OCI-LY1 (cell line): ENCODE results near the gene AVP.

Source experiments
- H2AFZ ChIP-seq: fragments of 200-600 bp; sonication (generic), shearing (Covaris generic); 2 replicates; pipeline ENCODE4 v1.6.0; 2014; ENCODE audit warnings: antibody characterized with exemption, mild to moderate bottlenecking, low read length
- H3F3A ChIP-seq: fragments of 200-600 bp; sonication (generic), shearing (Covaris generic); 2 replicates; pipeline ENCODE4 v1.6.0; 2014; ENCODE audit warnings: mild to moderate bottlenecking, antibody characterized with exemption, low read length, moderate library complexity; ENCODE audit not compliant: insufficient read depth
- H3K27ac ChIP-seq: fragments of 200-600 bp; sonication (generic); 2 replicates; pipeline ENCODE4 v1.5.1; 2014; ENCODE audit warnings: low read length, mixed run types, mild to moderate bottlenecking, low read depth; ENCODE audit not compliant: poor library complexity, severe bottlenecking
- H3K27me3 ChIP-seq: fragments of 200-600 bp; sonication (generic); 2 replicates; pipeline ENCODE4 v1.6.0; 2014; ENCODE audit warnings: antibody characterized with exemption, mild to moderate bottlenecking, low read length, moderate library complexity; ENCODE audit not compliant: insufficient read depth
- H3K36me3 ChIP-seq: fragments of 200-600 bp; sonication (generic); 2 replicates; pipeline ENCODE4 v1.6.1; 2014; ENCODE audit warnings: mild to moderate bottlenecking, antibody characterized with exemption, low read length, moderate library complexity, mixed read lengths; ENCODE audit not compliant: insufficient read depth
- H3K4me1 ChIP-seq: fragments of 200-600 bp; sonication (generic); 2 replicates; pipeline ENCODE4 v1.5.1; 2014; ENCODE audit warnings: mild to moderate bottlenecking, low read length, moderate library complexity; ENCODE audit not compliant: insufficient read depth, severe bottlenecking
- H3K4me2 ChIP-seq: fragments of 200-600 bp; sonication (generic), shearing (Covaris generic); 2 replicates; pipeline ENCODE4 v1.6.1; 2014; ENCODE audit warnings: low read length
- H3K4me3 ChIP-seq: fragments of 200-600 bp; sonication (generic); 2 replicates; pipeline ENCODE4 v1.5.1; 2014; ENCODE audit warnings: low read length, low read depth, mild to moderate bottlenecking, mixed read lengths; ENCODE audit not compliant: poor library complexity, severe bottlenecking
- H3K79me2 ChIP-seq: fragments of 200-600 bp; shearing (Covaris generic); 2 replicates; pipeline ENCODE4 v1.6.1; 2016; ENCODE audit warnings: mixed run types, low read length, mixed read lengths; ENCODE audit not compliant: insufficient read depth
- H3K9ac ChIP-seq: fragments of 200-600 bp; sonication (generic), shearing (Covaris generic); 2 replicates; pipeline ENCODE4 v1.6.1; 2014; ENCODE audit warnings: mild to moderate bottlenecking, low read length, mixed read lengths
- H3K9me2 ChIP-seq: fragments of 200-600 bp; sonication (generic), shearing (Covaris generic); 2 replicates; pipeline ENCODE4 v1.6.1; 2014; ENCODE audit warnings: low read depth, mild to moderate bottlenecking, low read length, mixed read lengths
- H3K9me3 ChIP-seq: fragments of 200-600 bp; shearing (Covaris generic); 2 replicates; pipeline ENCODE4 v1.6.1; 2014; ENCODE audit warnings: low read length, mixed read lengths
- H4K20me1 ChIP-seq: fragments of 200-600 bp; sonication (generic), shearing (Covaris generic); 2 replicates; pipeline ENCODE4 v1.6.0; 2016; ENCODE audit warnings: mild to moderate bottlenecking, low read length; ENCODE audit not compliant: insufficient read depth
- CTCF ChIP-seq: fragments of 200-600 bp; sonication (generic), shearing (Covaris generic); IDR thresholded peaks from 2 replicates; pipeline ENCODE4 v1.5.1; 2017; ENCODE audit warnings: mild to moderate bottlenecking, antibody characterized with exemption, low read length, moderate library complexity, mixed read lengths
- EZH2 ChIP-seq: fragments of 200-600 bp; sonication (generic), shearing (Covaris generic); IDR thresholded peaks from 2 replicates; pipeline ENCODE4 v1.8.0; 2017; ENCODE audit warnings: borderline replicate concordance, mixed run types, mild to moderate bottlenecking, antibody characterized with exemption, low read length, moderate library complexity, mixed read lengths

The AVP gene

GRCh38 chr20:3047486-3048419 is 36.8 kb downstream of the AVP start:
- H2AFZ ChIP-seq, result no peak overlapping the region
- no peaks in the 10 kb centered on the region for H3K9me2 ChIP-seq
- peak overlapping the region; percentile 86 for H3K4me2 ChIP-seq
- H3K27me3 ChIP-seq, result no peaks in the 10 kb centered on the region
- H3F3A ChIP-seq, result peaks cover 6% of the 10 kb centered on the region
- H3K9me3 ChIP-seq, result no peaks in the 10 kb centered on the region
- H3K4me1 ChIP-seq, result peaks cover 19% of the 10 kb centered on the region
- peak overlapping the region; percentile 73; the same call in 1 of the 2 replicates for H3K9ac ChIP-seq
- no peak for TF ChIP-seq CTCF
- TF ChIP-seq EZH2, result no peak
- H3K27ac ChIP-seq, result no peak overlapping the region
- H3K79me2 ChIP-seq, result peaks cover 5% of the 10 kb centered on the region; the same call in 1 of the 2 replicates
- H3K4me3 ChIP-seq, result peak overlapping the region; percentile 81
- no peaks in the 10 kb centered on the region for H4K20me1 ChIP-seq
- peaks cover 34% of the 10 kb centered on the region for H3K36me3 ChIP-seq

GRCh38 chr20:3046677-3047462 is 37.7 kb downstream of the AVP start:
- Histone ChIP-seq H3F3A (peaks cover 6% of the 10 kb centered on the region), H3K4me2 (peak overlapping the region; percentile 86), H3K9me2 (no peaks in the 10 kb centered on the region), H3K9me3 (no peaks in the 10 kb centered on the region), H3K27ac (no peak overlapping the region), H3K4me3 (peak overlapping the region; percentile 81), H2AFZ (no peak overlapping the region), H3K79me2 (peaks cover 5% of the 10 kb centered on the region; the same call in 1 of the 2 replicates), H3K4me1 (peaks cover 19% of the 10 kb centered on the region), H3K27me3 (no peaks in the 10 kb centered on the region), H3K9ac (peak overlapping the region; percentile 73), H3K36me3 (peaks cover 34% of the 10 kb centered on the region), H4K20me1 (no peaks in the 10 kb centered on the region)
- TF ChIP-seq EZH2, result no peak
- no peak for TF ChIP-seq CTCF

GRCh38 chr20:3045816-3046676 is 38.5 kb downstream of the AVP start, which contains the start of gene MRPS26:
Gene MRPS26, plus strand, starts transcription at chr20:3046052. Its CDS starts 17 bp downstream, at chr20:3046069.
- no peaks in the 10 kb centered on the region for H3K9me2 ChIP-seq
- peak within 1 kb of the TSS; percentile 81 for H3K4me3 ChIP-seq
- peaks cover 5% of the 10 kb centered on the region; the same call in 1 of the 2 replicates for H3K79me2 ChIP-seq
- peaks cover 19% of the 10 kb centered on the region for H3K4me1 ChIP-seq
- H3F3A ChIP-seq, result peaks cover 6% of the 10 kb centered on the region
- H3K36me3 ChIP-seq, result peaks cover 33% of the 10 kb centered on the region
- no peak within 1 kb of the TSS for H3K27ac ChIP-seq
- no peaks in the 10 kb centered on the region for H4K20me1 ChIP-seq
- H2AFZ ChIP-seq, result no peak within 1 kb of the TSS
- H3K9me3 ChIP-seq, result no peaks in the 10 kb centered on the region
- H3K27me3 ChIP-seq, result no peaks in the 10 kb centered on the region
- TF ChIP-seq EZH2 (no peak), CTCF (no peak)
- H3K9ac ChIP-seq, result peak within 1 kb of the TSS; percentile 73
- peak within 1 kb of the TSS; percentile 86 for H3K4me2 ChIP-seq
